ENCODE data around the gene ANG.
"Not testable (repeated sequence)": the region's sequence is repeated elsewhere in the genome, so short reads cannot be mapped to it uniquely, and the experiment has no call there.

Gene ANG

GRCh38 chr14:20688167-20688839, at the start of gene ANG:
Gene ANG (plus strand): TSS chr14:20688764. CDS start chr14:20693565, 4,801 bp downstream.
- DNase-seq: no peak

GRCh38 chr14:20641591-20641990, 47.0 kb upstream of the ANG start, which contains the start of gene OR6S1:
Gene OR6S1 (minus strand): TSS chr14:20641691. CDS start chr14:20641691, 0 bp downstream.
- no peak for DNase-seq

- no peak for DNase-seq
These were observed 46.4 kb upstream of the ANG start for GRCh38 chr14:20642182-20642581.

- not testable (repeated sequence) for DNase-seq
These were observed 45.8 kb upstream of the ANG start for GRCh38 chr14:20642755-20643154.

GRCh38 chr14:20644520-20644919, 44.0 kb upstream of the ANG start:
- DNase-seq: no peak

- no peak for DNase-seq
These were observed 43.1 kb upstream of the ANG start for GRCh38 chr14:20645481-20645880.

- DNase-seq: no peak
These were observed 35.3 kb upstream of the ANG start for GRCh38 chr14:20652996-20653975.

GRCh38 chr14:20655851-20656250, 32.7 kb upstream of the ANG start:
- DNase-seq: no peak

- DNase-seq: no peak
These were observed 32.3 kb upstream of the ANG start for GRCh38 chr14:20656274-20656673.

GRCh38 chr14:20657216-20658211, 31.1 kb upstream of the ANG start:
- no peak for DNase-seq

- no peak for DNase-seq
These were observed 30.3 kb upstream of the ANG start for GRCh38 chr14:20658246-20658645.

- no peak for DNase-seq
These were observed 29.2 kb upstream of the ANG start for GRCh38 chr14:20659336-20659735.

- no peak for DNase-seq
These were observed 28.7 kb upstream of the ANG start for GRCh38 chr14:20659813-20660395.

- DNase-seq: no peak
These were observed 27.4 kb upstream of the ANG start for GRCh38 chr14:20661197-20661596.

GRCh38 chr14:20662968-20663732, 25.4 kb upstream of the ANG start:
- no peak for DNase-seq

GRCh38 chr14:20666400-20666961, 22.1 kb upstream of the ANG start:
- not testable (repeated sequence) for DNase-seq

GRCh38 chr14:20667957-20668356, 20.6 kb upstream of the ANG start:
- DNase-seq: no peak

GRCh38 chr14:20668969-20669368, 19.6 kb upstream of the ANG start:
- DNase-seq: no peak

GRCh38 chr14:20671597-20672283, 16.8 kb upstream of the ANG start:
- no peak for DNase-seq

GRCh38 chr14:20675669-20676068, 12.9 kb upstream of the ANG start:
- no peak for DNase-seq
